ENCODE data around the gene PATJ. TPM values are rescaled to one million over a fixed set of nuclear protein-coding genes. Genes with fewer than 3 reads are reported as not detected.

Gene PATJ
- total RNA-seq, 1 donor from 2014 or later, result 11.3 TPM

- Mint-ChIP-seq H3K4me1 (ENCODE audit: unreplicated experiment) (no peaks in the 10 kb centered on the region), H3K27me3 (ENCODE audit: unreplicated experiment) (peaks cover 29% of the 10 kb centered on the region), H3K27ac (ENCODE audit: unreplicated experiment) (no peak overlapping the region), H3K36me3 (ENCODE audit: unreplicated experiment) (no peaks in the 10 kb centered on the region), H3K9me3 (ENCODE audit: unreplicated experiment) (no peaks in the 10 kb centered on the region), H3K4me3 (ENCODE audit: unreplicated experiment) (no peak overlapping the region)
- no peak for TF ChIP-seq CTCF (IDR thresholded peaks at IDR 0.05)
- no peak for DNase-seq (ENCODE audit: extremely low spot score, unreplicated experiment)
Observed at GRCh38 chr1:62198069-62198780, 455.9 kb downstream of the PATJ start.

GRCh38 chr1:62198781-62199125 is 456.5 kb downstream of the PATJ start:
- no peak for DNase-seq (ENCODE audit: extremely low spot score, unreplicated experiment)
- H3K27ac Mint-ChIP-seq (ENCODE audit: unreplicated experiment), result no peak overlapping the region
- H3K4me1 Mint-ChIP-seq (ENCODE audit: unreplicated experiment), result no peaks in the 10 kb centered on the region
- H3K27me3 Mint-ChIP-seq (ENCODE audit: unreplicated experiment), result peaks cover 26% of the 10 kb centered on the region
- no peaks in the 10 kb centered on the region for H3K36me3 Mint-ChIP-seq (ENCODE audit: unreplicated experiment)
- no peak overlapping the region for H3K4me3 Mint-ChIP-seq (ENCODE audit: unreplicated experiment)
- TF ChIP-seq CTCF (IDR thresholded peaks at IDR 0.05), result no peak
- no peaks in the 10 kb centered on the region for H3K9me3 Mint-ChIP-seq (ENCODE audit: unreplicated experiment)

GRCh38 chr1:62207187-62207586 is 464.9 kb downstream of the PATJ start:
- peaks cover 26% of the 10 kb centered on the region for H3K9me3 Mint-ChIP-seq (ENCODE audit: unreplicated experiment)
- H3K27me3 Mint-ChIP-seq (ENCODE audit: unreplicated experiment), result peaks cover 9% of the 10 kb centered on the region
- no peak for TF ChIP-seq CTCF (IDR thresholded peaks at IDR 0.05)
- no peaks in the 10 kb centered on the region for H3K4me1 Mint-ChIP-seq (ENCODE audit: unreplicated experiment)
- H3K4me3 Mint-ChIP-seq (ENCODE audit: unreplicated experiment), result no peak overlapping the region
- peaks cover 1% of the 10 kb centered on the region for H3K36me3 Mint-ChIP-seq (ENCODE audit: unreplicated experiment)
- no peak overlapping the region for H3K27ac Mint-ChIP-seq (ENCODE audit: unreplicated experiment)
- DNase-seq (ENCODE audit: extremely low spot score, unreplicated experiment), result no peak

GRCh38 chr1:62208087-62208486 is 465.8 kb downstream of the PATJ start:
- peaks cover 1% of the 10 kb centered on the region for H3K36me3 Mint-ChIP-seq (ENCODE audit: unreplicated experiment)
- H3K9me3 Mint-ChIP-seq (ENCODE audit: unreplicated experiment), result peaks cover 26% of the 10 kb centered on the region
- no peak for DNase-seq (ENCODE audit: extremely low spot score, unreplicated experiment)
- no peaks in the 10 kb centered on the region for H3K4me1 Mint-ChIP-seq (ENCODE audit: unreplicated experiment)
- H3K27me3 Mint-ChIP-seq (ENCODE audit: unreplicated experiment), result peaks cover 9% of the 10 kb centered on the region
- TF ChIP-seq CTCF (IDR thresholded peaks at IDR 0.05), result no peak
- no peak overlapping the region for H3K4me3 Mint-ChIP-seq (ENCODE audit: unreplicated experiment)
- no peak overlapping the region for H3K27ac Mint-ChIP-seq (ENCODE audit: unreplicated experiment)

- Mint-ChIP-seq H3K9me3 (ENCODE audit: unreplicated experiment) (peaks cover 26% of the 10 kb centered on the region), H3K36me3 (ENCODE audit: unreplicated experiment) (peaks cover 1% of the 10 kb centered on the region), H3K27me3 (ENCODE audit: unreplicated experiment) (peaks cover 9% of the 10 kb centered on the region), H3K27ac (ENCODE audit: unreplicated experiment) (no peak overlapping the region), H3K4me3 (ENCODE audit: unreplicated experiment) (no peak overlapping the region), H3K4me1 (ENCODE audit: unreplicated experiment) (no peaks in the 10 kb centered on the region)
- no peak for DNase-seq (ENCODE audit: extremely low spot score, unreplicated experiment)
- no peak for TF ChIP-seq CTCF (IDR thresholded peaks at IDR 0.05)
Observed at GRCh38 chr1:62208970-62209369, 466.7 kb downstream of the PATJ start.
